ENCODE measurements around the gene LYZ.
"Not testable (repeated sequence)": the region's sequence is repeated elsewhere in the genome, so short reads cannot be mapped to it uniquely, and the experiment has no call there.

Gene LYZ

DNA sequence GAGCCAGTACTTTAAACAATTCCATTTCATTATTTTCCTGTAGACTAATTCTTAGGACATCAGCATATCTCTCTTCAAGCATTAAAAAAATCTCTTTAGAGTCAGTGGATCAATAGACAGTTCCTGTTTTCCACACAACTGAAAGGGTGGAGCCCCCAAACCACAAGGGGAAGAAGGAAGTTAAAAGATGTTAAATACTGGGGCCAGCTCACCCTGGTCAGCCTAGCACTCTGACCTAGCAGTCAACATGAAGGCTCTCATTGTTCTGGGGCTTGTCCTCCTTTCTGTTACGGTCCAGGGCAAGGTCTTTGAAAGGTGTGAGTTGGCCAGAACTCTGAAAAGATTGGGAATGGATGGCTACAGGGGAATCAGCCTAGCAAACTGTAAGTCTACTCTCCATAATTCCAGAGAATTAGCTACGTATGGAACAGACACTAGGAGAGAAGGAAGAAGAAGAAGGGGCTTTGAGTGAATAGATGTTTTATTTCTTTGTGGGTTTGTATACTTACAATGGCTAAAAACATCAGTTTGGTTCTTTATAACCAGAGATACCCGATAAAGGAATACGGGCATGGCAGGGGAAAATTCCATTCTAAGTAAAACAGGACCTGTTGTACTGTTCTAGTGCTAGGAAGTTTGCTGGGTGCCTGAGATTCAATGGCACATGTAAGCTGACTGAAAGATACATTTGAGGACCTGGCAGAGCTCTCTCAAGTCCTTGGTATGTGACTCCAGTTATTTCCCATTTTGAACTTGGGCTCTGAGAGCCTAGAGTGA is at the start of gene LYZ:
TSS of gene LYZ (plus strand) at position 220 of the 777 bp plus-strand sequence. CDS start at position 248, 28 bp downstream.
- DNase-seq (ENCODE audit: low read depth in 2 of 2) = no peak

DNA sequence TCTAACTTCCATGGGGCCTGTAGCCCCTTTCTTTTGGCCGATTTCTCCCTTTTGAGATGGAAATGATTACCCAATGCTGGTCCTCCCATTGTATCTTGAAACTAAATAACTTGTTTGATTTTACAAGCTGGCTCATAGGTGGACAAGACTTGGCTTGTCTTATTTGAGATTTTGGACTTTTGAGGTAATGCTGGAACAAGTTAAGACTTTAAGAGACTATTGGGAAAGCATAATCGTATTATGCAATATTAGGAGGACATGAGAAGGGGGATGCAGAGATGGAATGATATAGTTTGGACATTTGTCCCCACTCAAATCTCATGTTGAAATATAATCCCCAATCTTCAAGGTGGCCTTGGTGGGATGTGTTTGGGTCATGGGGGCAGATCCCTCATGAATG is 49.2 kb upstream of the LYZ start:
- DNase-seq (ENCODE audit: low read depth in 2 of 2) = no peak

DNA sequence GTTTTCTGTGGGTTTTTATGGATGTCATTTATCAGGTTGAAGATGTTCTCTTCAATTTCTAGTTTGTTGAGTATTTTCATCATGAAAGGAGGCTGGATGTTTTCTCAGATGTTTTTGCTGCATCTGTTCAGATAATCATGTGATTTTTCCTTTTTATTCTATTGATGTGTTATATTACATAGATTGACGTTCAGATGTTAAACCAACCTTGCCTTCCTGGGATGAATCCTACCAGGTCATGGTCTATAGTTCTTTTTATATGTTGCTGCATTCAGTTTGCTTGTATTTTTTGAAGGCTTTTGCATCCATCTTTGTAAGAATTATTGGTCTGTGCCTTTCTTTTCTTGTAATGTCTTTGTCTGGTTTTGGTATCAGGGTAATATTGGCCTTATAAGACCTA is 43.9 kb upstream of the LYZ start:
- no peak for DNase-seq (ENCODE audit: low read depth in 2 of 2)

DNA sequence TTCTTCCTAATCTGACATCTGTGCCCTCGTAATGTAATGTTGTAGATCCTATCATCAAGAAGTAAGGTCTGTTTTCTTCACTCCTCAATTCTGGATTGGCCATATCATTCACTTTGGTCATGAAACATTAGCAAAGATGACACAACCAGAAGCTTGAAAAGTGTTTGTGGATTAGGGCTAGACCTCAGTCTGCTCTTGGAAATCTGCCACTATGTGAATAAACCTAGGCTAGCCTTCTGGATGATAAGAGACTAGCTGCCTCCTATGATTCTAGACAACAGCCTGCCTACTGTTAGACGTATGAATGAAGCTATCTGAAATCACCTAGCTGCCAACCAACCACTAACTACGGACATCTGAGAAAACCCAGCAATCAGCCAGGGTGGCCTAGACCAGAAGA is 38.7 kb upstream of the LYZ start:
- no peak for DNase-seq (ENCODE audit: low read depth in 2 of 2)

DNA sequence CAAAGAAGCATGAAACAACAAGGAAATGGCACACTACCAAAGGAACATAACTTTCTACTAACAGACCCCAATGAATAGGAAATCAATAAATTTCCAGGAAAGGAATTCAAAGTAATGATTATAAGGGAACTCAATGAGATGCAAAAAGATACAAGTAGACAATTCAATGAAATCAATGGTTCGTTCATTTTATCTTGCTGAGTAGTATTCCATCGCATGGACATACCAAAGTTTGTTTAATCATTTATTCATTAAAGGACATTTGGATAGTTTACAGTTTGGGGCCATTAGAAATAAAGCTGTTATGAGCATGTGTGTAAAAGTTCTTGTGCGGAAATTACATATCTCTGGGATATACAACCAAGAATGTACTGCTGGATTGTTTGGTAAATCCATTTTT is 35.0 kb upstream of the LYZ start:
- DNase-seq (ENCODE audit: low read depth in 2 of 2) = no peak

DNA sequence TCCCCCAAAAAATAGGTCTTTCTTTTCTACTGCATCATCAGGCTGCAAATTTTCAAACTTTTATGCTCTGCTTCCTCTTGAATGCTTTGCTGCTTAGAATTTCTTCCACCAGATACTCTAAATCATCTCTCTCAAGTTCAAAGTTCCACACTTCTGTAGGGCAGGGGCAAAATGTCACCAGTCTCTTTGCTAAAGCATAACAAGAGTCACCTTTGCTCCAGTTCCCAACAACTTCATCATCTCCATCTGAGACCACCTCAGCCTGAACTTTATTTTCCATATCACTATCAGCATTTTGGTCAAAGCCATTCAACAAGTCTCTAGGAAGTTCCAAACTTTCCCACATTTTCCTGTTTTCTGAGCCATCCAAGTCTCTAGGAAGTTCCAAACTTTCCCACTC is 31.4 kb upstream of the LYZ start:
- not testable (repeated sequence) for DNase-seq (ENCODE audit: low read depth in 2 of 2)

DNA sequence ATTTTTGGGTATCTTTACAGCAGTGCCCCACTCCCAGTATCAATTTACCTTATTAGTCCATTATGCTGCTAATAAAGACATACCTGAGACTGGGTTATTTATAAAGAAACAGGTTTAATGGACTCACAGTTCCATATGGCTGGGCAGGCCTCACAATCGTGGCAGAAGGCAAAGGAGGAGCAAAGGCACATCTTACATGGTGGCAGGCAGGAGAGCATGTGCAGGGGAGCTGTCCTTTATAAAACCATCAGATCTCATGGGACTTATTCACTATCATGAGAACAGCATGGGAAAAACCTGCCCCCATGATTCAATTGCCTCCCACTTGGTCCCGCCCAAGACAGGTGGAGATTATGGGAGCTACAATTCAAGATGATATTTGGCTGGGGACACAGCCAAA is 30.9 kb upstream of the LYZ start:
- not testable (repeated sequence) for DNase-seq (ENCODE audit: low read depth in 2 of 2)

DNA sequence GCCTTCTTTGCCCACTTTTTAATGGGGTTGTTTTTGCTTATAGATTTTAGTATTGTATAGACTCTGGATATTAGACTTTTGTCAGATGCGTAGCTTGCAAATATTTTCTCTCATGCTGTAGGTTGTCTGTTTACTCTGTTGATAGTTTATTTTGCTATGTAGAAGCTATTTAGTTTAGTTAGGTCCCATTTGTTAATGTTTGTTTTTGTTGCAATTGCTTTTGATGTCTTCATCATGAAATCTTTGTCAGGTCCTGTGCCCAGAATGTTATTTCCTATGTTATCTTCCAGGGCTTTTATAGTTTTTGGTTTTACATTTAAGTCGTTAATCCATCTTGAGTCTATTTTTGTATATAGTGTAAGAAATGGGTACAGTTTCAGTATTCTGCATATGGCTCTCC is 30.0 kb upstream of the LYZ start:
- no peak for DNase-seq (ENCODE audit: low read depth in 2 of 2)

DNA sequence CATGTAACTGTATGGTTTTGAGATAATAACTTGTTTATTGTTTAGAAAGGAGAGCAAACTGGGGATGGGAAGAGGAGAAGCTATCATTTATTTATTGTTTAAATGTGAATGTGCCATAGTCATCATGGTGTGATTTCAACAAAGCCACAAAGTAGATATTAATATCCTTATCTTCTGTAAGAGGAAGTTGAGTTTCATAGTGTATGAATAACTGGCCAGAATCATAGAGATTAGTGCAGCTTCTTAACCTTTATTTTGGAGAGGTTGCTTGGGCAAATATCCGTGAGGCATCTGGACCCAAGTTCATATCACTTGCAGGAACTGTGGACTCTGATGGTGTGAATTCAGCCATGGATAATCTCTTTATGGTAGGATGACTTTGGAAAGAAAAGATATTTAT is 26.8 kb upstream of the LYZ start:
- no peak for DNase-seq (ENCODE audit: low read depth in 2 of 2)

DNA sequence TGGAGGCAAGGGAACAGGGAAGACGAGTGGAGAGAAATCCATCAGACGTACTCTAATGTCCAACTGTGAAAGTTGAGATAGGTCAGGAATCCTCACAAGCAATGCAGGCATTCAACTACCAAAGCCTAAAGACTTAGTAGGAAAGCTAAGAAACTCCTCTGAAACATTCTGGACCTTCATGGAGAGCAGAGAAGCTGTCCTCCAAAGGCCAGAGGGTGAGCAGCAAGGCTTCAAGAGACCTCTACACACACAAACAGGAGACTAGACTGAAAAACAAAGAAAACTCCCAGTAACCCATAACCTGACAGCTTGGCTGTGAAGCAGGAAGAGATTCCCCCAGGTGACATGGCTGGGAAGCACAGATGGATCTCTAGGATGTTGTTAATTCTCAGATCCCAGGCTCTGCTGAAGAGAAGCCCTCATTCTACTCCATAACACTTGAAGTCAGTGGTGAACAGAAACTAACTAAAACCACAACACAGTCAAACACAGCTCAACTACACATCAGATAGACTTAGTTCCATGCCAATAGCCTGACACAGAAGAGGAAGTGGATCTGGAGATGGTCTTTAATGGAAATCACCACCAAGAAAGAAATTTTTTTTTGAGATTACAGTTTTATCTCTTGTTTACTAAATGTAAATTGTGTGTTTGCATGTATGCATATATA is 23.2 kb upstream of the LYZ start:
- no peak for DNase-seq (ENCODE audit: low read depth in 2 of 2)

DNA sequence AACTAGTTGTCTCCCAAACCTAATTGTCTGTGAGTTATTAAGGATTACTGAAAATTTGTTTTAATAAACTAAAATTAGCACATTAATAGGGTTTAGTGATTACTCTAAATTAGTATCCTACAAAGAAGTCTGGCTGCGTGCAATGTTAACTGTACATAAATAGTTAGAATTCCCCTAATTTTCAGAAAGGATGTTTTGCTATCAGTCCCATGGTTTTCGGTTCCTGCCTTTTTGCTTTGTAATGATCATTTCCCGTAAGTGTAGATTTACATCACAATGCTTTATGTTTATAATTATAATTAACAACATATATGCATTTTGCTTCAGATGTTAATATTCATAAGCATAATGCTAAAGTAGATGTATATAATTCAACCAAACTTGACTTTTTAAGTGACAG is 19.8 kb upstream of the LYZ start:
- no peak for DNase-seq (ENCODE audit: low read depth in 2 of 2)

DNA sequence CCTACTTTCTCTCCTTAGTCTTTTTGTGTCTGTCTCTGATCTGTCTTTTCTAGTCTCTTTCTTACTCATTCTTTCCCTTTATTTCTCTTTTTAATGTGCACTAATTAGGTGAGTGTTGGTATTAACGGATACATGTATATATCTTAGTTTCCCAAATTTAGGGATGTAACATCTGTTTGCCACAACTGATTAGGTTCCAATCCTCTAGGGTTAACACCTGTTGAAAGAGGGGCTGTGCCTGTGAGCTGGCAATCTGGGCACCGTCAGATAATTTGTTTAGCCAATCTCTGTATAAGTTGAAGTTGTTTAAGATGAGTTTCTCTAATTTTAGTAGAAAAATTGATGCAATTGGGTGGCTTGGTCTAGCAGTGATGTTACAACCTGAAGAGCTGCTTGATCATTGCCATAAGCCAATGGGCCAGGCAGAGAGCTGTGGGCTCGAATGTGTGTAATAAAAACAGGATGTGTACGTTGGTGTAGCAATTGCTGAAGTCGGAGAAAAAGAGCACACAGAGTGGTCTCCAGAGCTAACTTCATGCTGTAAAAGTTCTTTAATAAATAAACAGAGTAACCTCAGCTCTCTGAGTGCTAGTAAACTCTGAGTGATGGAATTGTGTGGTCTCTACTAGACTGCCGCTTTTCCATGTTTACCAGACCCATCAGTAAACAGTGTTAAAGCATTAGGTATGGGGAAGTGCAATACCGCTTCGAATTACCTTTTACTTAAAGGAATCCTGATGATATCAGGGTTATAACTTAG is 18.3 kb upstream of the LYZ start:
- no peak for DNase-seq (ENCODE audit: low read depth in 2 of 2)

DNA sequence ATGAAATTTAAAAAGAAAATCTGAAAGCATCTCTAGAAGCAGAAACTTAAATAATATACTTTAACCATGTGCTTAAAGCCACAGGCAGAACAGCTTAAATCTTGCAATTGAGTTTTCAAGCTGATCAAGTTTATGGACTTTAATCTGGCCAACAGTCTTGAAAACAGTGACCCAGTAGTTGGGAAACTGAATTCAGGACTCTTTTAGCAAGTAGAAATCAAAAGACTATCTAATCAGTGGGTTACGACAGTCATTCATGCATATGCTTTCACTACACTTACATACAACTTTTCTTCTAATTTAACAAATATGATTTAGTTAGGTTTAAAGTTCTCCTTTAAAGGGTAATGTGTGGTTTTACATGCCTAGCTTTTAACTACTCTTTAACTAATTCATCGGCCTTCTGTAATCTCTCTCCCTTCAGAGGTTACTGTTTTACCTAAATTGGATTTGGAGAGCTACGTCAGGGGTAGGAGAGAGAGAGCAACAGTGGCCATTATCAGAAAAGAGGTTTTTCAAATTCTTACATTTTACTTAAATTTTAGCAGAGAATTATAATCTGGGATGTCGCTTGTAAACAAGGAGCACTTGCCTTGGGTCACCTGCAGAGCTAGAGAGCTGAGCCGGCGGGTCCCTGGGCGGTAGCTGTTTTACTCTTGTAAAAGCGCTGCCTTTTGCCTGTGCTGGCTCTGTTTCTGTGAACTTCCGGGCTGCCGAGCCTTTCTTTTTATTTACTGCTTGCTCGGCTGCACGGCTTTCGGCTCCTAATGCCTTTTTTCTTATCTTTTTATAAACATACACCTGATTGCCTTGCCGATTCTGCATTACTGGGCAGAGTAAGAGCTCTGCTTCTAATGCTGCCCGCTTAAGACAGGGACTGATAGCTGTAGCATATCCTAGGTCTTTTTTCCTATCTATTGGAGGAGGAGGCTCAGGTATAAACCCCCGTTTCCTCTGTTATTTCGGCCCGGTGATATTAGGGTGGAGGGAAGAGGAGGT is 17.4 kb upstream of the LYZ start:
- peak; percentile 25 to 32 for DNase-seq (ENCODE audit: low read depth in 2 of 2)

DNA sequence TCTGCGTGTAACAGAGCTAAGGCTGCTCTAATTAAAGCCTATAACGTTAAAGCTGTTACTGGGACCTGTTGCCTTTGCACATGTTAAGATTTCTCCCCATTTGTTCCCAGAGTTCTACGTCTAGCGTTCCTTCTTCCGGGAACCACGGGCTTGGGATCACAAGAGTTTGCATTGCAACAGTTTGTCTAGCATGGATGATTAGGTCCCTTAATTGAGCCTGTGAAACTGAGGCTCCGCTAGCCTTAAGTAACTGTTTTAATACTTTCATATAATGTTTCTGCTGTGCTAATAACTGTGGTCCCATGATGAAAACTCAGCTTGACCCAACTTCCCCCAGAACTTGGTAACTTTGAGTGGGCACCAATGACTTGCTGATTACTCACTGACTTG is 16.7 kb upstream of the LYZ start:
- DNase-seq (ENCODE audit: low read depth in 2 of 2) = no peak

DNA sequence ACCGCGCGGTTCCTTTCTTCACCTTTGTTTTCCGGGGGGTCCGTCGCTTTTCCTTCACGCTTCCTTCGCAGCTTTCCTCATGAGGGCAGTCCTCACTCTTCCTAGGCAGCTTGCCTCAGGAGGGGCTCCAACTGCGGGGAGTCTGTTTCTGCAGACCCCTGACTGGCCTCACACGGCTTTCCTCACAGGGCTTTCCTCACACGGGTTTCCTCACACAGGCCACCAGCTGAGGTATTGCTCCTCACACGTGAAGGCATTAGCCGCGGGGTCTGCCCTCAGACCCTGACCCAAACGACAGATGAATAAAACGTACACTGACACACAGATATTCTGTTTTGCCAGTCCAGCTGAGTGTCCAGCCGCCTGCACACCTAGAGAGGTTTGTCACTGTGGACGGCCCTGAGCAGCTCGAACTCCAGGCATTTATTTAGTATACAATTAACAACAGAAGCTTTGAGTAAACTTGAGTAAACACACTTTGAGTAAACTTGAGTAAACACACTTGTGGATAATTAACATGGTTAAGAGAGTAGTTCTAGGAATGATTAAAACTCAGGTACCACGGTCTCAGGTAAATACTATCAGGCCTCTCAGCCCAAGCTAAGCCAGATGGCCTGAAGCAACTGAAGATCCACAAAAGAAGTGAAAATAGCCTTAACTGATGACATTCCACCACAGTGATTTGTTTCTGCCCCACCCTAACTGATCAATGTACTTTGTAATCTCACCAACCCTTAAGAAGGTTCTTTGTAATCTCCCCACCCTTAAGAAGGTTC is 16.1 kb upstream of the LYZ start:
- DNase-seq (ENCODE audit: low read depth in 2 of 2) = no peak

DNA sequence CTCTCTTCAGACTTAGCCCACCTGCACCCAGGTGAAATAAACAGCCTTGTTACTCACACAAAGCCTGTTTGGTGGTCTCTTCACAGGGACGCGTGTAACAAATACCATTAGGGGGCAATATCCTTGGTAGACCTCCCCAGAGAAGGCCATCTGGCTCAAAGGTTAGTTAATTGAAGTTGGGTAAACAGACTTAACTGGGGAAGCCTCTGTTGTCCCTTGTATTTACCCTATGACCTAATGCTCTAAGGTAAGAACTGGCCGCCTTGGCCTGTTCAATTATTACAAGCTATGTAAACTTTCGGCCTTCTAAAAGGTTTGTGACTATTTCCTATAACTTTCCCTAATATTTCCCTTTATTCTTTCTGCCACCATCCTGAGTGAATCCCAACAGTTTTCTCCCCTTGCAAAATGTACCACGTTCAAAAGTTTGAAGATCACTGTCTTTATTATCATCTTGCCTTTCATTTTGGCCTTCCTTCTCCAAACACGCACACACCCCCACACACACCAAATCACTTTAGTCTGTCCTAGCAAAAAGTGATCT is 15.3 kb upstream of the LYZ start:
- no peak for DNase-seq (ENCODE audit: low read depth in 2 of 2)

DNA sequence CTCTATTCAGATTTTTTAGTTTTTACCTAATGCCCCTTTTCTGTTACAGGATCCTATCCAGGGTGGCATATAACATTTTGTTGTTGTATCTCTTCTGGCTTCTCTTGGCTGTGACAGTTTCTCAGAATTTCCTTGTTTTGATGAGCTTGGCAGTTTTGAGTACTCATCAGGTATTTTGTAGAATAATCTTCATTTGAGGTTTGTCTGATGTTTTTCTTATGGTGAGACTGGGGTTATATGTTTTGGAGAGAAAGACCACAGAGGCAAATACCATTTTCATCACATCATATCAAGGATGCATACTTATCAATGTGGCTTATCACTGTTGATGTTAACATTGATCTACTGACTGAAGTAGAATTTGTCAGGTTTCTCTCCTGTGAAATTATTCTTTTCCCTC is 14.0 kb upstream of the LYZ start:
- DNase-seq (ENCODE audit: low read depth in 2 of 2) = no peak

DNA sequence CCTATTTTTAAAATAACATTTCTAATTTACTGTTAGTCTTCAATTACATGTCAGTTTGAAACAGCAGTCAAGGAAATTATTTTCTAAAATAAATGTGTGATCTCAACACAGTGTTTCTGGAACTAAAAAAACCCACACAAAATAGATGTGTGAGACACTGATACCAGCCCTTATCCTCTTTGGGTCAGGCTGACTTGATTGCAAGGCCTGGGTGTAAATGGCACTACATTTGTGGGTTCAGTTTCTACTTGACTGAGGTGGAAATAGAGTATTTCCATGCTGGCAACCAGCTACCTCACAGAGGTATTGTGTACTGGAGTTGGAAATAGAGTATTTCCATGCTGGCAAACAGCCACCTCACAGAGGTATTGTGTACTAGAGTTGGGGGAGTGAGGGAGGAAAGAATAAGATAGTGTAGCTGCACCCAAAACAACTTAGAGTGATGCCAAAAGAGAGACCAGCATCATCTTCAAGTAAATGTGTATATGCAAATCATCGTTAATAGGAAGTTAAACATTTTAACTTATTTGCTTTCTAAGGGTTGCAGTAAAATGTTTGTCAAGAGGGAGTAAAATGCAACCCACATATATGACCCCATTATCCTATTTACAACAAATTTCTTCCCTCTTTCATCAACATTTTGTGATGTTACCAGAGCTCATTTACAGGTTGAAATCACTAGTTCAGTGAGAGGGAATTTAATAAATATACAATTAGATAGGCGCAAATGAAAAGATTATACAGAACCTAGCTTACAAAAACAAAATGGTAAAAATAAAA is 10.7 kb upstream of the LYZ start:
- DNase-seq (ENCODE audit: low read depth in 2 of 2) = no peak

DNA sequence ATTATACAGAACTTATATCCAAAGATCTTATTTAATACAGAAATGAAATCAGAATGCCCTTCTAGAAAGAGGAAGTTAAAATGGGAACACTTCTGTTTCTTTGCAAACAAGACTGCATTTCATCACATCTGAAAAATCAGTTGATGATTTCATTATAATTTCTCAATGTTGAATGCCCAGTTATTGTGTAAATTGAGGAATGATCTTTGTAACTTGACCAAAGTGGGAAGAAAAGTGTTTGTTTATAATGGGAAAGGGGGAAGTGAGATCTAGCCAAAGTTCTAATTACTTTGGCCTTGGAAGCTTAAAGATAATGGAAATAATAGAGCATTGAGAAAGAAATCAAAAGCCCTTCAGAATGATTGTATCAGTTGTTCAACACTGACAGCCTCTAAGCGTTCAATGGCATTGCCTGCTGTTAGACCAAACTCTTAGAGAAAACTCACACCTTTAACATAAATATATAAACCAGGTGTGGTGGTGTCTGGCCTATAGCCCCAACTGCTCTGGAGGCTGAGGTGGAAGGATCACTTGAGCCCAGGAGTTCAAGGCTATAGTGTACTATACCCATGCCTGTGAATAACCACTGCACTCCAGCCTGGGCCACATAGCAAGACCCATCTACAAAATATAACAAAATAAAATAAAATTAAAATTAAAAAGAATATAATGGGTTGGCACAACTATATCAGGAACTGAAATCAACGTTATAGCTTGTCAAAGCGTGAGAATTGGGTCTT is 9.9 kb upstream of the LYZ start:
- DNase-seq (ENCODE audit: low read depth in 2 of 2) = no peak
